Measurements from ENCODE around the gene ZNF823. TPM values are rescaled to one million over a fixed set of nuclear protein-coding genes. Genes with fewer than 3 reads are reported as not detected.

Gene ZNF823
- polyA plus RNA-seq, 2 of the 4 experiments (the other 2 are of a cell fraction), result 2.9 to 3.7 TPM

GRCh38 chr19:11745869-11746268 is 7.1 kb upstream of the ZNF823 start:
- peaks cover 2% of the 10 kb centered on the region; the same call in 1 of the 3 replicates for H3K9me3 ChIP-seq
- no peak for DNase-seq (ENCODE audit: low read depth in 1 of 2, low spot score in 1 of 2)
- TF ChIP-seq HOXB13 (CRISPR knock-in tag; IDR thresholded peaks at IDR 0.05; ENCODE audit: low read depth) (no peak), PHF8 (IDR thresholded peaks at IDR 0.05; ENCODE audit: borderline replicate concordance, low read depth) (no peak), EHMT2 (IDR thresholded peaks at IDR 0.05; ENCODE audit: low read depth) (no peak), ZFP36 (IDR thresholded peaks at IDR 0.05; ENCODE audit: borderline replicate concordance, partially characterized antibody) (no peak), RCOR1 (IDR thresholded peaks at IDR 0.05; ENCODE audit: low read depth, low read length) (no peak), E2F6 (IDR thresholded peaks at IDR 0.05; ENCODE audit: borderline replicate concordance, low read depth) (no peak), POLR2A (IDR thresholded peaks at IDR 0.05; ENCODE audit: low read length) (no peak), BCL3 (IDR thresholded peaks at IDR 0.05) (no peak), KDM1A (IDR thresholded peaks at IDR 0.05; ENCODE audit: low read depth) (no peak), GATA3 (IDR thresholded peaks at IDR 0.05; ENCODE audit: borderline replicate concordance) (no peak), ZNF302 (CRISPR knock-in tag; IDR thresholded peaks at IDR 0.05) (no peak), CBX2 (IDR thresholded peaks at IDR 0.05; ENCODE audit: borderline replicate concordance, low read depth) (no peak), SMC3 (IDR thresholded peaks at IDR 0.05) (no peak), HES2 (IDR thresholded peaks at IDR 0.05) (no peak), CBX8 (IDR thresholded peaks at IDR 0.05) (no peak)
- no peak overlapping the region for H3K27ac ChIP-seq
- no peak overlapping the region for H3K4me3 ChIP-seq
- ChIA-PET CTCF (no interaction called here), POLR2A (no interaction called here)
- no peaks in the 10 kb centered on the region for H3K4me1 ChIP-seq
- ATAC-seq, result no peak
- no peak overlapping the region for H3K4me2 ChIP-seq
- no peak for FAIRE-seq

DNA sequence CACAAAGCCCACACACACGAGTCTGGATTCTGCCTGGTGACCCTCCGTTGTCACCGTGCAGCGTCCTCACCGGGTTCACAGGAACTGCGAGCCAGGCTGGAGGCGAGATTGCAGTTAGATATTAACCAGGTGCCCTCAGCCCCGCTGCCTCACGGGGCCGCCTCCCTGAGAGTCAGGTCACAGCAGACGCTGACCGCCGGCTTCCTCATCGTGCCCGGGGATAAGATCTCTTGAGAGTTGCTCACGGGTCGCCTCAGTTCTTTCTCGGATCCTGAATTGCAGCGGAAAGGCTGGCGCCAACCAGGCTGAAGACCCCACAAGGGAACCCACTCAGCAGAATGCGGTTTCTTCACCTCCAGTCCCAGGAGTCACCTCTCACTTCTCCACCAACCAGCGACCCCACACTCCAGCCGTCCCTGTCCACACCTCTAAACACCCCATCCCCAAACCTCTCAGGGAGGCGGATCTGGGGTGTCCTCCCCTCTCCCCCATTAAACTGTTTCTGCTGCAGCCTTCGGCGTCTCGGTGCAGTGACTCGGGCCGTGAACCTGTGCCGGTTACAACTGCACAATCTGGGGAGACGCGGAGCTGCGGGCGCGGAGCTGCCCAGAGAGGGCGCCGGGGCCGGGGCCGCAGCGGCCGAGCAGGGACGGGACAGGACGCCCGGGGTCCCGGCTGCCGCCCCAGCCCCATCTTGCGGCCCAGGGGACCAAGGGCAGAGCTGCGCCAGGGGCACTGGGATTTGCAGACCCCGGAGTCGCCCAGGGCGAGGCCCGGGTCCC is 591 bp downstream of the ZNF823 start:
- peak; percentile 71 to 79 for ATAC-seq
- TF ChIP-seq CBX2 (IDR thresholded peaks at IDR 0.05; ENCODE audit: borderline replicate concordance, low read depth), result no peak
- no peak for TF ChIP-seq NPAS2 (CRISPR knock-in tag; IDR thresholded peaks at IDR 0.05; ENCODE audit: borderline replicate concordance)
- no peak for TF ChIP-seq EHMT2 (IDR thresholded peaks at IDR 0.05; ENCODE audit: low read depth)
- TF ChIP-seq MAZ (IDR thresholded peaks at IDR 0.05; ENCODE audit: borderline replicate concordance, low read depth, low read length), result no peak
- no peak for TF ChIP-seq MYC (IDR thresholded peaks at IDR 0.05; ENCODE audit: borderline replicate concordance, low read length)
- no peak for TF ChIP-seq FOSB (CRISPR knock-in tag; IDR thresholded peaks at IDR 0.05)
- TF ChIP-seq POLR2A (IDR thresholded peaks at IDR 0.05; ENCODE audit: low read length), result no peak; the same call in 1 of the 2 replicates
- no peak for TF ChIP-seq HOXB13 (CRISPR knock-in tag; IDR thresholded peaks at IDR 0.05; ENCODE audit: low read depth)
- TF ChIP-seq CBX8 (IDR thresholded peaks at IDR 0.05), result no peak
- no peak for TF ChIP-seq ZSCAN20 (CRISPR knock-in tag; IDR thresholded peaks at IDR 0.05)
- TF ChIP-seq MAFK (IDR thresholded peaks at IDR 0.05; ENCODE audit: partially characterized antibody), result no peak
- no peak for TF ChIP-seq SMC3 (IDR thresholded peaks at IDR 0.05)
- no peak for TF ChIP-seq NR3C1 (IDR thresholded peaks at IDR 0.05)
- no peak for TF ChIP-seq BCL3 (IDR thresholded peaks at IDR 0.05)
- no peak for TF ChIP-seq RCOR1 (IDR thresholded peaks at IDR 0.05; ENCODE audit: low read depth, low read length)
- peak in 1 of 2 experiments; percentile 43 for DNase-seq (ENCODE audit: low read depth in 1 of 2, low spot score in 1 of 2)
- ChIA-PET CTCF (no interaction called here), POLR2A (no interaction called here)
- peak overlapping the region; percentile 70 for H3K4me2 ChIP-seq
- no peak for FAIRE-seq
- no peaks in the 10 kb centered on the region for H3K4me1 ChIP-seq
- WGBS (ENCODE audit: missing lambda C conversion rate), result 0% methylated on average over 6 of the region's 52 CpGs
- peak overlapping the region; percentile 81 to 96 for H3K27ac ChIP-seq
- no peaks in the 10 kb centered on the region; the same call in 2 of the 3 replicates for H3K9me3 ChIP-seq
- peak overlapping the region; percentile 95 for H3K4me3 ChIP-seq

Measured in A549 (cell line).